Activated CD8-positive, alpha-beta T cell treated with anti-CD3 and anti-CD28 coated beads, Interleukin-2, amount 10 ng/mL, durations not matched to agents 7 days and 5 days (primary cell): Measurements from ENCODE around the gene SMO. TPM values are rescaled to one million over a fixed set of nuclear protein-coding genes. Genes with fewer than 3 reads are reported as not detected.

Experiments used
- ATAC-seq: fragments of 150-1000 bp; cut with Tn5 transposase; one replicate; pipeline ENCODE4 v1.10.0; 2021; ENCODE audit warnings: moderate library complexity
- CTCF ChIA-PET: fragments of 350-600 bp; sonication (Branson Sonifier 250); formaldehyde crosslinking; loops from one replicate; lab custom pipeline; 2021; ENCODE audit warnings: antibody characterized with exemption; lab: Charles Lee
- POLR2A ChIA-PET: fragments of 350-600 bp; sonication (Branson Sonifier 250); formaldehyde crosslinking; loops from one replicate; lab custom pipeline; 2021; ENCODE audit warnings: antibody characterized with exemption; lab: Charles Lee
- DNase-seq: peaks from one replicate; pipeline ENCODE4 v3.0.0-alpha.2; 2020
- H3K27ac Mint-ChIP-seq: one replicate; pipeline ENCODE4 v1.8.0; 2021; ENCODE audit warnings: mild to moderate bottlenecking, mixed read lengths
- H3K27me3 Mint-ChIP-seq: one replicate; pipeline ENCODE4 v1.8.0; 2021; ENCODE audit warnings: low read depth, mixed read lengths
- H3K36me3 Mint-ChIP-seq: one replicate; pipeline ENCODE4 v1.8.0; 2021; ENCODE audit warnings: low read depth, mixed read lengths
- H3K4me1 Mint-ChIP-seq: one replicate; pipeline ENCODE4 v1.8.0; 2021; ENCODE audit warnings: low read depth, mixed read lengths
- H3K4me3 Mint-ChIP-seq: one replicate; pipeline ENCODE4 v1.8.0; 2021; ENCODE audit warnings: mild to moderate bottlenecking, mixed read lengths
- H3K9me3 Mint-ChIP-seq: one replicate; pipeline ENCODE4 v1.8.0; 2022; ENCODE audit warnings: mixed read lengths; ENCODE audit not compliant: insufficient read depth
- total RNA-seq, 2 experiments: library from RNA; stranded (reverse); gene quantifications; one replicate each; pipeline ENCODE4 v1.2.3, GENCODE V29; 2021

Gene SMO
- total RNA-seq, result not detected

DNA sequence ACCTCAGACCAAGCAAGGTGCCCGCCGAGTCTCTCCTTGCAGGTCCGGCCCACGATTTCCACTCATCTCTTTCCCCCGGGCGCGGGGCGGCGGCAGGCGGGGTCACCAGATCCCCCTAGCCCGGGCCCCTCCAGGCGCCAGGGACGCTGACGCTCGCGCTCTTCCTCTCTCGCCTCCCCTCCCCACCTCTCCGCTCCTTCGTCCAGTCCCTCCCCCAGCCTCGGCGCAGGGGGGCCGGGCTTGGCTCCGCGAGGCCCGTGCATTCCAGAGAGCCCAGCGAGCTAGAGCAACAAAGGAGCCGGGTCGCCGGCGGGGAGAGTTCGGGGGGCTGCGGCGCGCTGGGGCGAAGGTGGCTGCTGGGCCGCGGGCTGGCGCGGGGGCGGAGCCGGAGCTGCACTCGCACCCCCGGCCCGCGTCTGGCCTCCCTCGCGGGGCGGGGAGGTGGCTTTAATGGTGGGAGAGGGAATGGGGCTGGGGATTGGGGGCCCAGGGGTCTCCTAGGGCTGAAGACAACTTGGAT is at the start of gene SMO:
Gene SMO (plus strand): TSS at position 262 of the 520 bp plus-strand sequence. CDS start 519 bp downstream, outside the sequence.
- Mint-ChIP-seq H3K9me3 (no peaks in the 10 kb centered on the region), H3K36me3 (no peaks in the 10 kb centered on the region), H3K27me3 (peaks cover 68% of the 10 kb centered on the region), H3K4me1 (peaks cover 5% of the 10 kb centered on the region), H3K4me3 (peak within 1 kb of the TSS; percentile 55), H3K27ac (no peak within 1 kb of the TSS)
- POLR2A ChIA-PET, result no interaction called here
- DNase-seq (no peak), ATAC-seq (peak; percentile 53)
- CTCF ChIA-PET, result interaction anchor here (1.3 to 1.5 kb wide), 2 partner anchors 9 to 25 kb away, joined by 4 to 5 read pairs; no protein-coding TSS in a partner anchor

DNA sequence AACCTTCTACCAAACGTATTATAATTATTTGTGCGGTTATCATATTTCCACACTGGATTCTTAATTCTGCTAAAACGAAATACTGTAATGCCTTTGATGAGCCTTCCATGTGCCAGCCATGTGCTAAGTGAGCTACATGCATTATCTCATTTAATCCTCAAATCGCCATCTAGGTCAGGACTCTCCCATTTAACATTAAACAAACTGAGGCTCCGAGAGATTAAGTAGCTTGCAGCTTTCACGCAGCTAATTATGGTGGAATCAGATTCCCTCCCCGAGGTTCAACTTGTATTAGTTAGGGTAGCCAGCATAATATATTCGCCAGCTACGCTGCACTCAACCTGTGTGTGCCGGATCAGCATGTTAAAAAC is 44.7 kb upstream of the SMO start:
- Mint-ChIP-seq H3K4me3 (peak overlapping the region; percentile 84), H3K27me3 (peaks cover 28% of the 10 kb centered on the region), H3K36me3 (no peaks in the 10 kb centered on the region), H3K4me1 (peaks cover 16% of the 10 kb centered on the region), H3K27ac (no peak overlapping the region), H3K9me3 (no peaks in the 10 kb centered on the region)
- ChIA-PET POLR2A (no interaction called here), CTCF (interaction anchor here (0.9 to 1.9 kb wide), 3 partner anchors 20 to 74 kb away, joined by 6 to 23 read pairs (median 10); no protein-coding TSS in a partner anchor)
- no peak for ATAC-seq
- DNase-seq, result no peak

DNA sequence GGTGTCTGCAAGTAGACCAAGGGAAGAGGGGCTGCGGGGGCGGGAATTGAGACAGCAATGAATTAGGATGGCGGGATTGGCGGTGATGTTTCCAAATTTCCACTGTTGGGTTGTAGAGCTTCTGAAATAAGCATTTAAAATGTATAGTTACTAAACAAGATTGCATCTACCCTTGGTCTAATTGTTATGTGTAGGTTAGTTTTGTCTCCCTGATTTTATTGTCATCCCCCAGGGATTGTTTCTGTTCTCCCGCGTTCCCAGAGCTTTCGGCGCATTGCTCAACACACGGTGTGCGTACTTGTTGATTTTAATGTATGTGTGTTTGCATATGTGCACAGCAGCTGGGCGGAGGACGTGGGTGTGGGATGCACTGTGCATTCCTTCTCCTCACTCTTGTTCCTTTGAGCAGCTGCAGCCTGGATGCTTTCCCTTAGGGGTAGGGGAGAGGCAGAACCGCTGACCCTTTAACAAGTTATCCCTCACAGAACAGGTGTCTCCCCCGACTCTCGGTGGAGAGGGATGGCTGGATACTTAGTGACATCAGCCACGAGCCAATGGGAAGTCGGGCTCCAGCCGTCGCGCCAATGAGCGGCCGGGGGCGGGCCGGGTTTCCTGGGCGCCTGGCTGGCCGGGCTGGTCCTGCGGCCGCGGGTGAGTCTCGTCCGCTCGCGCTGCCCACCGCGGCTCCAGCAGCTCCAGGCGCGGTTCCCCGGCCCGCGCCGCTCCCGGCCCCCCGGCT is 44.2 kb upstream of the SMO start, which contains the start of gene TSPAN33:
Gene TSPAN33 (plus strand): TSS at position 613 of the 739 bp plus-strand sequence. CDS start 274 bp downstream, outside the sequence.
- ATAC-seq (peak; percentile 99), DNase-seq (peak; percentile 71)
- ChIA-PET CTCF (interaction anchor here (0.9 to 1.9 kb wide), 3 partner anchors 19 to 74 kb away, joined by 6 to 23 read pairs (median 10); no protein-coding TSS in a partner anchor), POLR2A (no interaction called here)
- peak within 1 kb of the TSS; percentile 84 for H3K4me3 Mint-ChIP-seq
- H3K36me3 Mint-ChIP-seq, result no peaks in the 10 kb centered on the region
- peaks cover 28% of the 10 kb centered on the region for H3K27me3 Mint-ChIP-seq
- no peak within 1 kb of the TSS for H3K27ac Mint-ChIP-seq
- H3K4me1 Mint-ChIP-seq, result peaks cover 16% of the 10 kb centered on the region
- no peaks in the 10 kb centered on the region for H3K9me3 Mint-ChIP-seq

DNA sequence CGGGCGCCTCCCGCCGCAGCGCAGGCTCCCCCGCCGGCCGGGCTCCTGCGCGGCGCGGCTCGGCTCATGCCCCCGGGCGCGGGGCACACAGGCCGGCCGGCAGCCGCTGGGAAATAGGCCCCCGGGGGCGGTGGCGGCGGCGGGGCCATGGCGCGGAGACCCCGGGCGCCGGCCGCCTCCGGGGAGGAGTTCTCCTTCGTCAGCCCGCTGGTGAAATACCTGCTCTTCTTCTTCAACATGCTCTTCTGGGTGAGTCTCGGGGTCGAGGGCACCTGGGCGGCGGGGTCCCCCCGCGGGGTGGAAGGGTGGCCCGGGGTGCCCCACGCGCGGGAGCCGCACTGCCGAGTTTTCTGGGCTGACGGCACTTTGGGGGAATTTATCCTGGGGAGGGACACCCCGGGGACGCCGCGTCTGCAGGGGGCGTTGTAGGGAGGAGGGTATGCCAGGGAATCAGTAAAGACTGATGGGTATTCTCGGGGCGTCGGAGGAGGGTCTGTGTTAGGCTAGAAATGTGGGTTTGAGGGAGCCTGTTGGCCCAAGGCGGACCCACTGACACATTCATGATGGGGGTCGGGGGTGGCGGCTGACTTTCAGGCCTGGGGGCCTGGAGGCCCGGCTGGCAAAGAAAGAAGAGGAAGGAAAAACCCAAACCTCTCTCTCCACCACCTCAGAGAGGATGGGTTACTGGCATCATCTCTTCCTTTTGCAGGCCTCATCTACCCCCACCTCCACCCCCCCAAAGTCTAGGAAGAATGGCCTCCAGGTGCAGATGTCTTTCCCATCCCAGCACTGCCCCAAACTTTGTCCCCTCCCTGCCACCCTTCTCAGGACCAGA is 43.4 kb upstream of the SMO start:
- H3K27ac Mint-ChIP-seq, result no peak overlapping the region

DNA sequence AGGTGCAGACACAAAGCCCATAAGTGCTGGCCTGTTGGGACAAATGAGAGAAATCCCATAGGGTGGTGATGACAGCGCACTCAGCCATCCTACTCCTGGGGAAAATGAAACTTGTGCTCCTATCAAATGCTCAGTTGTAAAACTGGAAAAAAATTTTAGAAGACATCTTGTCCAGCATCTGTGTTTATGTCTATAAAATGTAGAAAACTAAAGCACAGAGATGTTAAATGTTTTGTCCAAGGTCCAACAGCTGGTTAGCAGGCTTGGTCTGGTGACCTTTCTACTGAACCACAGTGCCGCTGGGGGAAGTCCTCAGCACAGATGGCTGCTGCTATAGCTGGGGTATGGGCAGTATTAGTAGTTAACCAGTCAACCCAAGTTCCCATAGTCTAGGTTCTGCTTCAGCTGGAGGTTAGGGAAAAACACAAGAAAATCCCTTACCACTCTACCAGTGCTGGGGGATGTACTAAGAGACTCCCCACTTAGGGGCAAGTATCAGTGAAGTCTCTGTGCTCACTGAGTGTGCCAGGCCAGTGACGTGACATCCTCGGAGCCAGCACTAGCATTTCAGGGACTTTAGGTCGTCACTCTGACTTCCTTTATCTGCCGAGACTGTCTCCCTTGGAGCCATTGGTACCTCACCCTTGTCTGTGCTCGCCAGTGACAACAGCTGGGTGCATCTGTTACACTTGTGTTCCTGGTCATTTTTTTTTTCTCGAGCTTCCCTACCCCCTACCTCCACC is 42.0 kb upstream of the SMO start:
- ChIA-PET POLR2A (no interaction called here), CTCF (interaction anchor here (0.8 to 3.8 kb wide), 5 partner anchors 9 to 72 kb away, joined by 3 to 33 read pairs (median 4); no protein-coding TSS in a partner anchor)
- peaks cover 26% of the 10 kb centered on the region for H3K27me3 Mint-ChIP-seq
- no peaks in the 10 kb centered on the region for H3K36me3 Mint-ChIP-seq
- H3K4me1 Mint-ChIP-seq, result peaks cover 16% of the 10 kb centered on the region
- H3K4me3 Mint-ChIP-seq, result peak overlapping the region; percentile 70
- no peak for DNase-seq
- no peaks in the 10 kb centered on the region for H3K9me3 Mint-ChIP-seq
- ATAC-seq, result no peak
- no peak overlapping the region for H3K27ac Mint-ChIP-seq

More for the DNA sequence above, 43.4 kb upstream of the SMO start:
- Mint-ChIP-seq H3K27me3 (peaks cover 28% of the 10 kb centered on the region), H3K9me3 (no peaks in the 10 kb centered on the region), H3K4me1 (peaks cover 16% of the 10 kb centered on the region), H3K36me3 (no peaks in the 10 kb centered on the region), H3K4me3 (peak overlapping the region; percentile 70)
- DNase-seq, result no peak
- ATAC-seq, result no peak
- CTCF ChIA-PET, result interaction anchor here (1.0 to 3.8 kb wide), 4 partner anchors 18 to 74 kb away, joined by 3 to 33 read pairs (median 14); no protein-coding TSS in a partner anchor
- POLR2A ChIA-PET, result no interaction called here

DNA sequence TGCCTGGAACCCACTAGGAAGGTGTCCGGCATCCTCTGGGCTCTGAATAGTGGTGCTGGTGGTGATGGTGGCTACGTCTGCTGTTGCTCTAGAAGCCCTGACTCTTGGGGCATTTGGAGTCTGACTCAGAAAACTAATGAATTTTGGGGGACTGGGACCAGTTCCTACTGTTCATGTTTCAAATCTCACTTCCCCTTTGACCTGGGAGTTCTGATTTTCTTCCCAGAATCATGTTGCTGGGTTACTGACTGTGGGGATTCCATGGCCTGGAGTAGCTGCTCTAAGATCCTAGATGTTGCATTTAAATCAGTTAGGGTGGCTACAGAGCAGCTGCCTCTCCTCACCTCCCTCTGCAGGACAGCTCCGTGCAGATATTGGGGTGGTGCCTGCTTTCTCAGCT is 40.7 kb upstream of the SMO start:
- DNase-seq, result no peak
- H3K4me1 Mint-ChIP-seq, result peaks cover 16% of the 10 kb centered on the region
- no peak overlapping the region for H3K27ac Mint-ChIP-seq
- H3K9me3 Mint-ChIP-seq, result no peaks in the 10 kb centered on the region
- H3K36me3 Mint-ChIP-seq, result no peaks in the 10 kb centered on the region
- ATAC-seq, result no peak
- CTCF ChIA-PET, result interaction anchor here (1.0 to 3.8 kb wide), 2 partner anchors 11 to 16 kb away, joined by 3 to 33 read pairs; no protein-coding TSS in a partner anchor
- H3K27me3 Mint-ChIP-seq, result peaks cover 21% of the 10 kb centered on the region
- H3K4me3 Mint-ChIP-seq, result no peak overlapping the region
- POLR2A ChIA-PET, result no interaction called here

DNA sequence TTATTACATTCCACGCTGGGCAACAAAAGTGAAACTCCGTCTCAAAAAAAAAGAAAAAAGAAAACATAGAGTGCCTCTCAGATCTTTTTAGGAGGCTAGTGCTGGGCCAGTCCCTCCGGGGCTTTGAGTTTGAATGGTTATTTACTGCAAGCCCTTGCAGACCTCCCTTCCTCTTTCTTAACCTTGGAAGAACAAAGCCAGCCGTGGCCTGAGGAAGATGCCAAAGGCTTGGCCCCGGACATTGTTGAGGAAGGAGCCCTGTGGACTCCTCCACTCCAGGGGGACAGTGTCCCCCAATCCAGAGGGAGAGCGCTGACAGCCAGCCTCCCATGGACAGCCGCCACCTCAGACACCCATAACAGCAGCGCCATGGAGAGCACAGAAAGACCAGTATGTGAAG is 38.9 kb upstream of the SMO start:
- H3K27me3 Mint-ChIP-seq, result peaks cover 4% of the 10 kb centered on the region
- H3K9me3 Mint-ChIP-seq, result no peaks in the 10 kb centered on the region
- no peaks in the 10 kb centered on the region for H3K36me3 Mint-ChIP-seq
- POLR2A ChIA-PET, result no interaction called here
- H3K4me1 Mint-ChIP-seq, result peaks cover 7% of the 10 kb centered on the region
- no peak overlapping the region for H3K27ac Mint-ChIP-seq
- no peak for DNase-seq
- H3K4me3 Mint-ChIP-seq, result no peak overlapping the region
- CTCF ChIA-PET, result interaction anchor here (0.7 kb wide), 1 partner anchor 58 kb away, joined by 3 read pairs; no protein-coding TSS in a partner anchor
- ATAC-seq, result no peak

DNA sequence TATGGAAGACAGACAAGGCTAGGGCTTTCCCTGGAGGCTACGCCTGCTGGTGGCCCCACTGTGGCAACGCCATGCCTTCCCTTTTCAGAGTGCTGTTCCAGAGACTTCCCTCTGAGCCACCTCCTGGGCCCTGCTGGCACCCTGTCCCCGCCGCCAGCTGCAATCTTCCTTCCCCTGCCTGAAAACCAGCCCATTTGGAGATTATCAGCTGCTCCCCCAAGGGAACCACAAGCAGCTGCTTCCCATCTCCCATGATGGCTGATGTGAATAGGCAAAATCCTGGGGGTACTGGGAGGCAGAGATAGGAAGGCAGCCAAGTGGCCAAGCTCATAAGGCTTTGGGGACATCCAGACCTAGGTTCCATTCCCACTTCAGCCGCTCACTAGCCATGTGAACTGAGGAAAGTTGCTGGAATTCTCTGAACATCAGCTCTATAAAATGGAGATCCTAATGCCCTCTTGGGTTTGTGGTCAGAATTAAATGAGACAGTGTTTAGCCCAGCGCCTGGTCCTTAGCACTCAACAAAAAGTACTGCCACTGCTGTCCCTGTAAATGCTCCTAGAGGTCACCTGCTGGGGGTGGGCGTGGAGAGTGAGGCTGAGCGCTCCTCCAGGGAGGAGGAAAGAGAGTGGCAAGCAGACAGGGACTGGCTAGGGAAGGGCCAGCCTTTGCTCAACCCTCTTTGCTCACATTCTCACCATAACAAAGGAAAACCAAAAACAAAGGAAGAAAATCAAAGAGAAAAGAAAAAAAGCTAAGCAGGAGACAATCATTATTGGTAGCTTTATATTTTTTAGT is 38.0 kb upstream of the SMO start:
- H3K9me3 Mint-ChIP-seq, result no peaks in the 10 kb centered on the region
- no peak overlapping the region for H3K4me3 Mint-ChIP-seq
- POLR2A ChIA-PET, result no interaction called here
- no peak for ATAC-seq
- no peak for DNase-seq
- H3K27ac Mint-ChIP-seq, result no peak overlapping the region
- H3K27me3 Mint-ChIP-seq, result peaks cover 4% of the 10 kb centered on the region
- CTCF ChIA-PET, result interaction anchor here (0.5 to 3.5 kb wide), 5 partner anchors 8 to 59 kb away, joined by 3 to 30 read pairs (median 4); no protein-coding TSS in a partner anchor
- peaks cover 5% of the 10 kb centered on the region for H3K4me1 Mint-ChIP-seq
- no peaks in the 10 kb centered on the region for H3K36me3 Mint-ChIP-seq

DNA sequence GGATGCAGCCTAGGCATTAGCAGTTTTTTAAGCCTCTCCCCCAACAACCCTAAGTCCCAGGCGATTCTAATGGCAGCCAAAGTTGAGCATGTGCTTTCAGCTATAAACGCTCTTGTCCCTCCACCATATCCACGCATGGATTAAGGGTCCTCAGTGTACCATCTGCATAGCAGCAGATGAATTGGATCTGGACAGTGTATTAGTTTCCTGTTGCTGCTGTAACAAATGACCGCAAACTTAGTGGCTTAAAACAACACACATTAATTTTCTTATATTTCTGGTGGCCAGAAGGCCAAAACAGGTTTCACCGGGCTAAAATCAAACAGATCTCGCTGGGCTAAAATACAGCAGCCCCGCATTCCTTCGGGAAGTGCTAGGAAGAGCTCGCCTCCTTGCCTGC is 30.8 kb upstream of the SMO start:
- Mint-ChIP-seq H3K9me3 (no peaks in the 10 kb centered on the region), H3K4me3 (no peak overlapping the region), H3K36me3 (no peaks in the 10 kb centered on the region), H3K4me1 (no peaks in the 10 kb centered on the region), H3K27ac (no peak overlapping the region), H3K27me3 (no peaks in the 10 kb centered on the region)
- ChIA-PET CTCF (interaction anchor here (0.7 to 2.5 kb wide), 3 partner anchors 61 to 145 kb away, joined by 3 to 11 read pairs (median 3); no protein-coding TSS in a partner anchor), POLR2A (no interaction called here)
- DNase-seq (no peak), ATAC-seq (no peak)

DNA sequence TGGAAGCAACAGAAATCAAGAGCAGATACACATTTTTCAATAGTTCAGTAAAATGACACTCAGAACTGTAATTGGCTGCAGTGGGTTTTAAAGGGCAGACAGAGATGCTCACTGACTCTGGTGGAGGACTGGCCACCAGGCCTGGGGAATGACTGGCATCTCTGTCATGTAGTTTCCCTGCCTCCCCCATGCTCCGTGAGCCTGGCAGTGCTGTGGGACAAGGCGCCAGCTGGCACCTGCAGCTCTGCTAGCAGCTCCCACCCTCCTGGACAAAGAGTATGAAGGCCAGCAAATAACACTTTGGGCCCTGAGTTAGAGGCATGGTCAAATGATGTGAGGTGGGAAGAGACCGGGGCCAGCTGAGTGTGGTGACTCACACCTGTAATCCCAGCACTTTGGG is 28.9 kb upstream of the SMO start:
- Mint-ChIP-seq H3K36me3 (no peaks in the 10 kb centered on the region), H3K27ac (no peak overlapping the region), H3K27me3 (no peaks in the 10 kb centered on the region), H3K4me1 (no peaks in the 10 kb centered on the region), H3K4me3 (no peak overlapping the region), H3K9me3 (no peaks in the 10 kb centered on the region)
- CTCF ChIA-PET, result no interaction called here
- no peak for ATAC-seq
- no peak for DNase-seq
- POLR2A ChIA-PET, result no interaction called here
